Neural cell (in vitro differentiated cells): ENCODE data around the gene FBRSL1. TPM values are rescaled to one million over a fixed set of nuclear protein-coding genes. Genes with fewer than 3 reads are reported as not detected.

Source experiments
- H2AFZ ChIP-seq: fragments of 200-600, 300-800 bp; sonication (generic), shearing (Covaris generic); 2 replicates; pipeline ENCODE4 v1.6.0; 2014; ENCODE audit warnings: low read depth, mild to moderate bottlenecking, antibody characterized with exemption, low read length, moderate library complexity
- H3F3A ChIP-seq: fragments of 200-600 bp; shearing (Covaris generic); 2 replicates; pipeline ENCODE4 v1.6.1; 2016; ENCODE audit warnings: mild to moderate bottlenecking, moderate library complexity, mixed read lengths, antibody characterized with exemption, low read length; ENCODE audit not compliant: insufficient read depth, poor library complexity, severe bottlenecking
- H3K27ac ChIP-seq: fragments of 200-600, 300-800 bp; sonication (generic), shearing (Covaris generic); 2 replicates; pipeline ENCODE4 v1.5.1; 2014; ENCODE audit warnings: mild to moderate bottlenecking, low read length, moderate library complexity
- H3K27me3 ChIP-seq: fragments of 300-800, 200-600 bp; sonication (generic), shearing (Covaris generic); 2 replicates; pipeline ENCODE4 v1.6.0; 2014; ENCODE audit warnings: mild to moderate bottlenecking, low read depth, low read length, moderate library complexity; ENCODE audit not compliant: insufficient read depth
- H3K36me3 ChIP-seq: fragments of 300-800, 200-600 bp; sonication (generic), shearing (Covaris generic); 2 replicates; pipeline ENCODE4 v1.5.1; 2014; ENCODE audit warnings: mild to moderate bottlenecking, antibody characterized with exemption, low read length, moderate library complexity; ENCODE audit not compliant: insufficient read depth
- H3K4me2 ChIP-seq: fragments of 300-800, 200-600 bp; sonication (generic), shearing (Covaris generic); 2 replicates; pipeline ENCODE4 v1.6.0; 2014; ENCODE audit warnings: mild to moderate bottlenecking, low read length
- H3K4me3 ChIP-seq: fragments of 300-800, 200-600 bp; sonication (generic), shearing (Covaris generic); 2 replicates; pipeline ENCODE4 v1.5.1; 2014; ENCODE audit warnings: mild to moderate bottlenecking, low read length, moderate library complexity
- H3K79me2 ChIP-seq: fragments of 200-600 bp; shearing (Covaris generic); replicated peaks from 2 replicates; pipeline ENCODE4 v1.6.0; 2014; ENCODE audit warnings: mild to moderate bottlenecking, low read length, moderate library complexity; ENCODE audit not compliant: insufficient read depth
- H3K9ac ChIP-seq: fragments of 300-800, 200-600 bp; sonication (generic), shearing (Covaris generic); 2 replicates; pipeline ENCODE4 v1.6.1; 2016; ENCODE audit warnings: mild to moderate bottlenecking, low read length, mixed read lengths
- H3K9me2 ChIP-seq: fragments of 200-600 bp; shearing (Covaris generic); 2 replicates; pipeline ENCODE4 v1.6.1; 2016; ENCODE audit warnings: mild to moderate bottlenecking, low read length, mixed read lengths; ENCODE audit not compliant: insufficient read depth
- H3K9me3 ChIP-seq: fragments of 200-600, 300-800 bp; sonication (generic), shearing (Covaris generic); 2 replicates; pipeline ENCODE4 v1.6.1; 2016; ENCODE audit warnings: mild to moderate bottlenecking, mixed run types, low read length, moderate library complexity, mixed read lengths
- H4K20me1 ChIP-seq: fragments of 200-600 bp; shearing (Covaris generic); 2 replicates; pipeline ENCODE4 v1.6.1; 2016; ENCODE audit warnings: mild to moderate bottlenecking, mixed run types; ENCODE audit not compliant: insufficient read depth
- EP300 ChIP-seq: fragments of 450-650 bp; conservative IDR thresholded peaks from 2 replicates; pipeline ENCODE4 v1.6.1; 2014; ENCODE audit warnings: antibody characterized with exemption, mild to moderate bottlenecking, moderate library complexity; ENCODE audit not compliant: poor library complexity, severe bottlenecking
- EZH2 ChIP-seq: fragments of 200-600, 300-800 bp; shearing (Covaris generic), sonication (generic); IDR thresholded peaks from 2 replicates; pipeline ENCODE4 v1.6.1; 2014; ENCODE audit warnings: antibody characterized with exemption, low read length, borderline replicate concordance, mild to moderate bottlenecking; ENCODE audit not compliant: insufficient read depth, poor library complexity, severe bottlenecking
- MXI1 ChIP-seq: fragments of 450-650 bp; conservative IDR thresholded peaks from 2 replicates; pipeline ENCODE4 v1.6.1; 2014; ENCODE audit warnings: antibody characterized with exemption, mild to moderate bottlenecking; ENCODE audit not compliant: poor library complexity, severe bottlenecking
- POLR2AphosphoS5 ChIP-seq: IDR thresholded peaks from 2 replicates; pipeline ENCODE4 v1.6.1; 2012
- RAD21 ChIP-seq: fragments of 450-650 bp; conservative IDR thresholded peaks from 2 replicates; pipeline ENCODE4 v1.6.1; 2014; ENCODE audit warnings: antibody characterized with exemption, mild to moderate bottlenecking, moderate library complexity
- SMC3 ChIP-seq: fragments of 450-650 bp; conservative IDR thresholded peaks from 2 replicates; pipeline ENCODE4 v1.6.1; 2014; ENCODE audit warnings: antibody characterized with exemption, mild to moderate bottlenecking, moderate library complexity; ENCODE audit not compliant: poor library complexity
- TAF1 ChIP-seq: IDR thresholded peaks from 2 replicates; pipeline ENCODE4 v1.6.1; 2012; ENCODE audit warnings: low read depth
- polyA plus RNA-seq: library from polyadenylated mRNA; depleted of rRNA; stranded (reverse); fragments of >200 nt; gene quantifications from 2 replicates; pipeline ENCODE4 v1.2.3, GENCODE V29; 2014
- TF ChIP-seq, protein P1 (sequence below): fragments of 450-650 bp; IDR thresholded peaks from 2 replicates; pipeline ENCODE4 v1.5.1; 2014; ENCODE audit warnings: antibody characterized with exemption, mild to moderate bottlenecking, moderate library complexity; ENCODE audit not compliant: poor library complexity, severe bottlenecking
- TF ChIP-seq, protein P2 (sequence below): IDR thresholded peaks from 2 replicates; pipeline ENCODE4 v1.6.1; 2012; ENCODE audit warnings: borderline replicate concordance

FBRSL1 gene
- polyA plus RNA-seq, 1 donor from 2014 or later: 11.9 TPM

DNA sequence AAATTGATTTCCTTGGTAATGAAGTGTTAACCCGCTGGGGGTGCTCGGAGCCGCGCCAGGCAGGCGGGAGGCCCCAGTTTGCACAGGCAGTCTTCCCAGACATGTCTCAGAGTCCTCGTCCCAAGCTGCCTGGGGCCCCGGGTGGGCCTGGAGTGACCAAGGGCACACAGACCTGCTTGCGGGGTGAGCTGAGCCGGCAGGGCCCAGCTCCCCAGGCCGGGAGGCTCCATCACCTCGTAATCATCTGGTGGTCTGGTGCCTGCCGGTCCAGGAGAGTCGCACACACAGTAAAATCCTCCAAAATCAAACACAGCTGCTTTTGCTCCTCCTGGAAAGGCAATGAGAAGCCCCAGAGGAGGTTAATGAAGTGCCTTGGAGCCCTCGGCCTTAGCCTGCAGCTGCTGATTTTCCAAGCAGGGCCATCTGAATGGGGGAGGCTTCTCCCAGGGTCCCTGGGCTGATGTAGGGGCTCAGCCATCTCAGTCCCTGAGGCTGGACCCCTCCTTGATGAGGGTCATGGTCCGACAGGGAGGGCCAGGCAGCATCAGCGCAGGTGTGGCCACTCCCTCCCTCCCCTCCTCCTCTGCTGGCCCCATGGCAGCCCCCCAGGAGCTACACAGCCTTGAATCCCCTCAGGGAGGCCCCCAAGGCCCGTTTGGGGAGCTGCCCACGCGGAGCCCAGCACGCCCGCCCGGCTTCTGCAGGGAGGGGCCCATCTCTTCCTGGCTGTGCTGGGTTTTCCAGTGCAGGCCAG lies 39.4 kb upstream of the FBRSL1 start:
- Histone ChIP-seq H3K36me3 (no peaks in the 10 kb centered on the region), H2AFZ (no peak overlapping the region), H3K79me2 (no peaks in the 10 kb centered on the region), H3K9me3 (no peaks in the 10 kb centered on the region), H3F3A (no peaks in the 10 kb centered on the region), H3K9me2 (no peaks in the 10 kb centered on the region), H3K27ac (no peak overlapping the region), H3K27me3 (no peaks in the 10 kb centered on the region), H3K9ac (peak overlapping the region; percentile 2), H3K4me2 (no peak overlapping the region), H4K20me1 (no peaks in the 10 kb centered on the region), H3K4me3 (no peak overlapping the region)
- TF ChIP-seq POLR2AphosphoS5 (no peak), SMC3 (no peak), MXI1 (no peak), RAD21 (no peak), EZH2 (no peak), EP300 (no peak), TAF1 (no peak)
- TF ChIP-seq, protein P1, sequence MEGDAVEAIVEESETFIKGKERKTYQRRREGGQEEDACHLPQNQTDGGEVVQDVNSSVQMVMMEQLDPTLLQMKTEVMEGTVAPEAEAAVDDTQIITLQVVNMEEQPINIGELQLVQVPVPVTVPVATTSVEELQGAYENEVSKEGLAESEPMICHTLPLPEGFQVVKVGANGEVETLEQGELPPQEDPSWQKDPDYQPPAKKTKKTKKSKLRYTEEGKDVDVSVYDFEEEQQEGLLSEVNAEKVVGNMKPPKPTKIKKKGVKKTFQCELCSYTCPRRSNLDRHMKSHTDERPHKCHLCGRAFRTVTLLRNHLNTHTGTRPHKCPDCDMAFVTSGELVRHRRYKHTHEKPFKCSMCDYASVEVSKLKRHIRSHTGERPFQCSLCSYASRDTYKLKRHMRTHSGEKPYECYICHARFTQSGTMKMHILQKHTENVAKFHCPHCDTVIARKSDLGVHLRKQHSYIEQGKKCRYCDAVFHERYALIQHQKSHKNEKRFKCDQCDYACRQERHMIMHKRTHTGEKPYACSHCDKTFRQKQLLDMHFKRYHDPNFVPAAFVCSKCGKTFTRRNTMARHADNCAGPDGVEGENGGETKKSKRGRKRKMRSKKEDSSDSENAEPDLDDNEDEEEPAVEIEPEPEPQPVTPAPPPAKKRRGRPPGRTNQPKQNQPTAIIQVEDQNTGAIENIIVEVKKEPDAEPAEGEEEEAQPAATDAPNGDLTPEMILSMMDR: no peak
- TF ChIP-seq, protein P2, sequence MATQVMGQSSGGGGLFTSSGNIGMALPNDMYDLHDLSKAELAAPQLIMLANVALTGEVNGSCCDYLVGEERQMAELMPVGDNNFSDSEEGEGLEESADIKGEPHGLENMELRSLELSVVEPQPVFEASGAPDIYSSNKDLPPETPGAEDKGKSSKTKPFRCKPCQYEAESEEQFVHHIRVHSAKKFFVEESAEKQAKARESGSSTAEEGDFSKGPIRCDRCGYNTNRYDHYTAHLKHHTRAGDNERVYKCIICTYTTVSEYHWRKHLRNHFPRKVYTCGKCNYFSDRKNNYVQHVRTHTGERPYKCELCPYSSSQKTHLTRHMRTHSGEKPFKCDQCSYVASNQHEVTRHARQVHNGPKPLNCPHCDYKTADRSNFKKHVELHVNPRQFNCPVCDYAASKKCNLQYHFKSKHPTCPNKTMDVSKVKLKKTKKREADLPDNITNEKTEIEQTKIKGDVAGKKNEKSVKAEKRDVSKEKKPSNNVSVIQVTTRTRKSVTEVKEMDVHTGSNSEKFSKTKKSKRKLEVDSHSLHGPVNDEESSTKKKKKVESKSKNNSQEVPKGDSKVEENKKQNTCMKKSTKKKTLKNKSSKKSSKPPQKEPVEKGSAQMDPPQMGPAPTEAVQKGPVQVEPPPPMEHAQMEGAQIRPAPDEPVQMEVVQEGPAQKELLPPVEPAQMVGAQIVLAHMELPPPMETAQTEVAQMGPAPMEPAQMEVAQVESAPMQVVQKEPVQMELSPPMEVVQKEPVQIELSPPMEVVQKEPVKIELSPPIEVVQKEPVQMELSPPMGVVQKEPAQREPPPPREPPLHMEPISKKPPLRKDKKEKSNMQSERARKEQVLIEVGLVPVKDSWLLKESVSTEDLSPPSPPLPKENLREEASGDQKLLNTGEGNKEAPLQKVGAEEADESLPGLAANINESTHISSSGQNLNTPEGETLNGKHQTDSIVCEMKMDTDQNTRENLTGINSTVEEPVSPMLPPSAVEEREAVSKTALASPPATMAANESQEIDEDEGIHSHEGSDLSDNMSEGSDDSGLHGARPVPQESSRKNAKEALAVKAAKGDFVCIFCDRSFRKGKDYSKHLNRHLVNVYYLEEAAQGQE: no peak

DNA sequence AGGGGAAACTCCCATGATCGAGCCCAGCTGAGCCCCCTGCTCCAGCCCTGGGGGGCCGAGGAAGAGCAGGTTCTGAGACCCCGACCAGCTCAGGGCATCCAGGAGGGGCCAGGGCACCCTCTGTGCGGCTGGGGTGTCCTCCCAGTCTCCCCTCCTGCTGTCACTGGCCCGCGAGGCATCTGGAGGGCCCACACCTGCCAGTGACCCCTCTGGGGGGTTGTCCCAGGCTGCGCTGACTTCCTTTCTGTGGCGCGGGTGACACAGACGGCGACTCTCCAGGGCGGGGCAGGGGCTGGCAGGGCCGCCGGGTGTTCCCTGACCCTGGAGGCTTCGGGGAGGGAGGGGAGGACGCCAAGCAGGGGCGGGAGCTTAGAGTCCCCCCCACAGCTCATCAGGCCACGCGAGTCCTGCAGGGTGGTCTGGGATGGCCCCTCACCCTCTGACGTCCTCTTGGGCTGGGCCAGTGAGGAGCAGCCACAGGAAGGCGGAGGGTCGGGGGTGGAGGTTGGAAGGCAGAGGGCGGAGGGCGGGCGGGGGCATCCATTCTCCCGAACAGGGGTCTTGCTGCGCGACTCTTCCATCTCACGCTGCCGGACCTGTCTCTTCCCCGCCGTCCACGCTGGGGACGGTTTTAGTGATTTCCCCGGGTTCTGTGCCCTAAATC lies 38.6 kb upstream of the FBRSL1 start:
- no peaks in the 10 kb centered on the region for H3K9me2 ChIP-seq
- H3K36me3 ChIP-seq: no peaks in the 10 kb centered on the region
- H3K4me2 ChIP-seq: no peak overlapping the region
- TF ChIP-seq, protein P1: no peak
- no peak for TF ChIP-seq SMC3
- no peak for TF ChIP-seq EZH2
- no peak for TF ChIP-seq EP300
- TF ChIP-seq, protein P2: no peak
- TF ChIP-seq POLR2AphosphoS5: no peak
- no peak for TF ChIP-seq RAD21
- no peak for TF ChIP-seq TAF1
- TF ChIP-seq MXI1: no peak
- no peaks in the 10 kb centered on the region for H3K9me3 ChIP-seq
- H3F3A ChIP-seq: no peaks in the 10 kb centered on the region
- no peaks in the 10 kb centered on the region for H3K27me3 ChIP-seq
- H3K9ac ChIP-seq: no peak overlapping the region
- no peak overlapping the region for H3K27ac ChIP-seq
- no peak overlapping the region for H2AFZ ChIP-seq
- H4K20me1 ChIP-seq: no peaks in the 10 kb centered on the region
- no peaks in the 10 kb centered on the region for H3K79me2 ChIP-seq
- H3K4me3 ChIP-seq: no peak overlapping the region
